HK-2 (cell line): Measurements from ENCODE around the gene NKX2-1.
"Not testable (repeated sequence)": the region's sequence is repeated elsewhere in the genome, so short reads cannot be mapped to it uniquely, and the experiment has no call there.

Experiments used
- DNase-seq: peaks from one replicate; pipeline ENCODE4 v3.0.0-alpha.2; 2018; ENCODE audit not compliant: unreplicated experiment

The NKX2-1 gene

DNA sequence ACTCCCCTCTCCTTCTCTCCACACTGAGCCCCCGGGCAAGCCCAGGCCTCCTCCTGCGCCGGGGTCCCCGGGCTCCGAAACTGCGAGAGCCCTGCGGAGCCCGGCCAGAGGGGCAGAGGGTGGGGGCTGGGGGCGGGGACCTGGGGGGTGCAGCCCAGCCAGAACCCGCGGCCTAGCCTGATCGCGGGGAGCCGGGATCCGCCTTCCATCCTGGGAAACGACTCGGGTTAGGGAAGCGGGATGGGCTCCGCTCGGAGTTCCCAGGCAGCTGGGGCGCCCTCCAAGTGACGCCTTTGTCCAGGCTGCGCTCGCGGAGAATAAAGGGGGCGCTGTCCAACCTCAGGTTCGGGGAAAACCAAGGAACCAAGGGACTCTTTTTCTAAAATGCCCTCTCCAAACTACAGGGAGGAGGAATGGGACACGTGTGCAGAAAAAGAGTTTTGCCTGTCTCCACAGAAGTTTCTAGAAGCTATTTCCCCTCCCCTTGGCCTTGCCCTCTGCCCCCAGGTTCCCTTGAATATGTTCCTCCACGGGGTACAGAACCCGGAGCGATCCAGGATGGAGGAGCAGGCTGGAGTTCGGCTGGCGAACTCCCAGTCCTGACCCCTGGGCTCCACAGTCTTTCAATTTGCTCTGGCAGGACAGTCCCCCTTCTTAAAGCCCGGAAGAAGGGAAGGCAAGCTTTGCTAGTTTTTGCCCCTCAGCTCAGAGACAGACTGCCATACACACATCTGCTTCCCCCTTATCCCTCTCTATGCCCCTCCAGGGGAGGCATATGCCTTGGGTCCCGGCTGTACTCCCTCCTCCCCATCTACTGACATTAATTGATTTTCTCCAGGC is 13.9 kb downstream of the NKX2-1 start:
- DNase-seq: no peak

DNA sequence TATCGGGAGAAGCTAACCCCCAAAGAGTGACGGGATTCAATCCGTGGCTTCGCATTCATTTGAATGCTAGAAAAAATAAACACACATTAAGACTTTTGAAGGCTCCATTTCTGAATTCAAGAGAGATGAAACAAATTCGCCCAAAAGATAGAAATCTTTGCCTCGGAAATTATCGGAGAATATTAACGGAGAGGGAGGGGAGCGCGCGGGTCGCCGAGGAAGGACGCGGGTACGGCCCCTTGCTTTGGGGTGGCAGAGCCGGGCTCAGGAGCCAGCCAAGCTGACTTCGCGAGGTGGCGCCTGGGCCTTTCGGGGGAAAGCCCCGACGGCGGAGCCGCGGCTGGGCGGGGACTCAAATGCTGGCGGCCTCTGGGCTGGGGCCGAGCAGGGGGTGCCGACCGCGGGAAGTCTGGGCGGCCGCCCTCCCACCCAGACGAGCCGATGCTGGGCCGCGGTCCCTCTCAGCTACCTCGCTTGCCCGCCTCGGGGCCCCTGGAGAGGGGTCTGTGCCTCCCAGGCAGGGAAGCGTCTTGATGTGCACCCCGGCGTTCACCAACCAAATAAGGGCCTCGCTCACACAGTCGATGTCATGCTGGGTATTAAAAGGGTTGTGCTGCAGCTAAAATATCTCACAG is 14.7 kb downstream of the NKX2-1 start:
- no peak for DNase-seq

DNA sequence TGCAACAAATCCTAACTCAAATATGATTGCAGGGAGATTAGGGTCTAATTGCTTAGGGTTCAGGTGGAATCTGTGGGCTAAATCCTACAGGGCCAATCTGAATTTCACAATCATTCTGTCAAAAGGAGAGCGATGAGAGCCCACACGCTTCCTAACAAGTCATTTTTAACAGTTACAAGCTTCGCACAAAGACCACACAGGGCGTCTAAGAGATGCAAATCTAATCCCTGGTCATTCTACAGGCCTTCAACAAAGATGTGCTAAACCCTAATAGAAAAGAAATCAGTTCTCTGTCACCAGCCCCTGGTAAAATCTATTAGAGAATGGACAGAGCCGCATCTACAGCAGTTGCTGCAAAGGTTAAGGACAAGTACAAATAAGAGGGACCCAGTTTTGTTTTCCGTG is 15.3 kb downstream of the NKX2-1 start:
- DNase-seq: no peak

DNA sequence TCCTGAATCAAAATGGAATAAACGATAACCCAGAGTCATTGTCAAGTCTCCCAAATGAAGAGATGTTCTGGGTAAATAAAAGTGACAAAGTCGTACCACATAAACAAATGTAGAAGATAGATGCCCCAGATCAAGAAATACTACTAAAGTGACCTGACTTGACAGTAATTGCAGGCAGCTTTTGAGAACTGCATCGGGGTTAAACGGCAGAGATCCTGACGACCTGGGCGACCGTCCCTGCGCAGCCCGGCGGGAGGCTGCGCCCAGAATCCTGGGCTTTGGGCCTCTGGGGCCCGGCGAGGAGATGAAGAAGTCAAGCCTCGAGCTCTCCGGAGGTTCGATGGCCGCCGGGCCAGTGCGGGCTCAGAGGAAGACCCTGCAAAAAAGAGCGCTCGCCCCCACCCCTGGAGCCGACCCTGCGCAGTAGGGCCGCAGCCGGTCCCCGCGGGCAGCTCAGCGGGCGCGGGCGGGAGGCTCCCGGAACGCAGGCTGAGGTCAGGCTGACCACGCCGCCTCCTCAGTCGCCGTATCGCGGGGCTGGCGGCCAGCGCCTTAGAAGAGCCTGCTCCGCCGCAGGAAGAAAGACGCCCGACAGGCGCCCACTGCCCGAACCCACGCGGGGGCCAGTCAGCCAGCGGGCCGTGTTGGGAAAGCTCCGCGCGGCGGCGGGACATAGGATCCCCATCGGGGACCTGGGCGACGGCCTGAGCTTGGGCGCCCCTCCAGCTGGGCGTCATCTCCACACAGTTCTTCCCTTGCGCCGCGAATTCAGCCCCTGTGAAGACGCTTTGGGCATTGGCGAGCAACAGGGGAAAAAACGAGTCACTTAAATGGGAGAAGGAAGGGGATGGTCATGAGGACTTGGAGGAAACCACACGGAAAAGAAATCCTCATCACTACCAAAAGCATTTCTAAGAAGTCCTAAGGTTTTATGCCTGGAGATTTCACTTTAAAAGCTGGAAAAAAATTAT is 16.0 kb downstream of the NKX2-1 start:
- DNase-seq: no peak

DNA sequence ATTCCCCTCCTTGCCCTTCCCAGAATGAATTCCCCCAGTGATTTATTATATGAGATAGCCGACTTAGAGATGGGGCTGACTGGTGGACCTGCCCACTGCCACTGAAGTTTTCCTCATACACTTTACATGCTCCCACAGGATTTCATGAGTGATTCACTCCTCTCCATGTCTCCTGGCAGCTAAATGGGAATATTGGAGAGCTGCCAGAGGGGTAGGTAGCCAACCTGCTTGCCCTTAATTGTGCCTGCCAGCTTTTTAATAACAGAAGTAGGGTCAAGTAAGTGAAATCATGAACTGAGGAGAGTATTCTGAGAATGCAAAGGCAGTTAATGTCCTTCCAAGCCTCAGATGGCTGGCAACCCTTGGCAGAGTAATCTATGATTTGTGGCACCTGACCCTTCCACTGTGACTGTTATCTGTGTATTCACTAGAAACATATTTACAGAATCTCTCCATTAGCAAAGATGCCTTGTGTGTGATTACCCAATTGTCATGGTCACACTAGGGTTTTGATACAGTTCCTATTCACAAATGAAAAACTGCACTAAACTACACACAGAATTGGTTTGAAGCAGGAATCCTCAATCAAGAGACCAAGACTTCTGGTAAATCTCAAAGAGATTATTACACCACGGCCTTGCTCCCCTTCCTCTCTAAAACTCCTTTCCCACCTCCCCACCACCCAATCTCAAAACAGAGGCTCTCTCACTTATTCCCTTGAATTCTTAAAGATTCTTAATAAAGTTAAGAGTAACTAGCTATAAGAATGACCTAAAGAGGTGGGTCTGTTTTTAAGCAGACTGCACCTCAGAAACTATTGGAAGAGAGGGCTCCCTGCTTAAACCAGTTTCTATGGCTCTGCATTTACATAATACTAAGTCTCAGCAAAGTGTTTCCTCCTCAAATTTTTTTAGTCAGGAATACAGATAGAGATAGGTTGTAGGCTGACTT is 17.2 kb downstream of the NKX2-1 start:
- no peak for DNase-seq

DNA sequence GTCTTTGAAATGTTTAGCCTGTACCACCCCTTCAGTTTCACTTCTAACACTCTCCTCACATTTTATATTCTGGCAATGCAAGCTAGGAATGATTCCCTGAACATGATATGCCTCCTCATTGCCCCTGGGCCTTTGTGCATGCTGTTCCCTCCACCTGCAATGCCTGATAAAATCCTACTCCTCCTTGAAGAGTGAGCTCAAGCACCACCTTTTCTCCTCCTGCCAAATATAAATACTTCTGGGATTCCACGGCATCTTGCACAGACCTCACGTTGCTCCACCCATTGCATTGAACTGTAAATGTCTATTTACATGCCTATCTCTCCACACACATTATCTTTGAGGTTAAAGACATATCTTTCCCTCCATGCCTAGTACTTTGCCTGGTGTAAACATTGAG is 21.1 kb downstream of the NKX2-1 start:
- DNase-seq: no peak

DNA sequence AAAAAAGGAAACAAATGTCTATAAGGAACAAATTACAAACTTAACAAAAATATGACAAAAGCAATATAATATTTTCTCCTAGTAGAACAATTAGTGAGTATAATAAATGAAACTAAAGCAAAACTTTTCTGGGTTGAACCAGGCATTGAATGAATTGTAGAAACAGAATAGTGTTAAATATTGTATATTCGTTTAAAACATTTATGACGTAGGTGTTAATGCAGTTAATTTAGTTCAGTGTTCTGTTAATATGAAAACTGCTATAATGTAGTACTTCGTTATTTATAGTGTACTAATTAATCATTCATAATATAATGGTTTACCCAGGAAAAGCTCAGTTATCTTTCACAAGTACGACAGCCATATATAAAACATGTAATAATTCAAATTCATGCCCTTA is 23.7 kb downstream of the NKX2-1 start:
- DNase-seq: no peak

DNA sequence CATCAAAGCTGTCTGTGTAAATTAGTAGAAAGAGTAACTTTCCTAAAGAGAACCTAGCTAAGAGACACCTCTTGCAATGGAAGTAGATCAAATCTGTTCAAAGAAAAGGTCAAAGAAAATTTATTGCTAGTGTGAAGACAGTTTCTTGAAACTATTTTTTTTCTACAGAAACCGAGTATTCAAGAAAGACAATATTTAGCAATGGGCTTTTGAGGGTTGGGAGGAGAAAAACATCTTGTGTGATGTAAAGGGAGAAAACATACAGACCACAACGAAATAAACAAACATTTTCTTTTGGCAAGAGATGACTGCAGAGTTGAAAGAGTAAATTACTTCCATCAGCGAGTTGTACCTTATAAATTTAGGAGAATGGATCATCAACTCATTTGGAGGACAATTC is 24.4 kb downstream of the NKX2-1 start:
- DNase-seq: no peak

DNA sequence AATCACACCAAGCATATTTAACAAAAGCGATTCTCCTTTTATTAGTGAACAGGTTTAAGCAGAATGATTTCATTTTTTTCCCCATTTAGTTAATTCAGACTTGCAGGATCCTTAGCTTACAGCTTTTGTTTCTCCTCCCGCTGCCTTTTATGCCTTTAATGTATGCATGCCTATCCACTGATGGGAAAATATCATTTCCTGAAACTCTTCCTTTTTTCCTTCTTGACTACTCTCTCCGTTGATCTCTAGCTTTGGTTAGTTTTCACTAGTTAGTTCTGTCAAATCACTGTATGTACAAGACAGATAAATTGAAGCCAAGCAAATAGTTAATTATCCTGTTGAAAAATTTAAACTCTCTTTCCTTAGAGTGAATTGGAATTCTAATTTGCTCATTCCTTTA is 26.3 kb downstream of the NKX2-1 start:
- DNase-seq: no peak

DNA sequence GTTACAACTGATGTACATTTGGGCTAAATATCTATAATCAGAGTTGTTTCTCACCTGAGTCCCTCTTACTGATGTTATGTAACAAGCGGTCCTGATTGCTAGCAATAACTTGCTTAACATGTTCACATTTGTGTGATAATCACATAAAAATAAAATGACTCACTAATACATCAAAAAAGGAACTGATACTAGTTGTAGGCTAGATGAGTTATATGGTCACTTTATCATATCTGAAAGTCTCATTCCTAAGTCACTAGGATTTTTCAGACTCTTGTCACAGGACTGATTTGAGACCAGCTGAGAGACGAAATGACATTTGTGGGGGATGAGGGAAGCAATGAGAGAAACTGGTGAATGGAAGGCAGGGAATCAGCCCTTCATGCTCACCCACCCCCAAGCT is 34.3 kb downstream of the NKX2-1 start:
- DNase-seq: no peak

DNA sequence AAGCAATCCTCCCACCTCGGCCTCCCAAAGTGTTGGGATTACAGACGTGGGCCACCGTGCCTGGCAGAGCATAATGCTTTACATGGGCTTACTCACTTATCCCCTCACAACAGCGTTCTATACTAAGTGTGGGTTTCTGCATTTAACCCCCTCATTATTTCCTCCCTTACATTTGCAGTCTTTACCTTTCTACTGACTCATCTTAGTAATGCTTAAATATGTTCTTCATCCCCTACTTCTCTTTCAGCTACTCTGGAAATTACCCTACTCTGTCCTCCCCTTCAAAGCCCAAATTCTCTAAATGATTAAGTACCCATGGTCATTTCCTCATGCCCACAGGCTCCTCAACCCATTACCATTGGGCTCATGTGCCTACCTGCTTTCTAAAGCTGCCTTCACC is 40.7 kb downstream of the NKX2-1 start:
- no peak for DNase-seq

DNA sequence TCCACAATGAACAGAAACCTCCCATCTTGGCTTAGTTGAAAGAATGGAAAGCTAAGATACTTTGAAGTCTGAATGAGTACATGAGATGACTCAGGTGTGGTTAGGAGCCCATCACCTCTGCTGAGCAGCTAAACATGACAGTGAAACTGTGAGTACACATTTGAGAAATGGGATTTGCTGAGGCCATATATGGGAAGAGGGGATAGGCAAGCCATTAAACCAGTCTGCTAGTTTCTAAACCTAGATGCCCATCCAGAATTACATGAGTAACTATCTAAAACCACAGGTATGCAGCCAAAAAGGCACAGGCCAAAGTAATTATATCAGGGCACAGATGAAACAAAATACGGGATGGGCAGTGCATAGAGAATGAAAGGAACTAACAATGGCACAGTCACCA is 41.2 kb downstream of the NKX2-1 start:
- no peak for DNase-seq

DNA sequence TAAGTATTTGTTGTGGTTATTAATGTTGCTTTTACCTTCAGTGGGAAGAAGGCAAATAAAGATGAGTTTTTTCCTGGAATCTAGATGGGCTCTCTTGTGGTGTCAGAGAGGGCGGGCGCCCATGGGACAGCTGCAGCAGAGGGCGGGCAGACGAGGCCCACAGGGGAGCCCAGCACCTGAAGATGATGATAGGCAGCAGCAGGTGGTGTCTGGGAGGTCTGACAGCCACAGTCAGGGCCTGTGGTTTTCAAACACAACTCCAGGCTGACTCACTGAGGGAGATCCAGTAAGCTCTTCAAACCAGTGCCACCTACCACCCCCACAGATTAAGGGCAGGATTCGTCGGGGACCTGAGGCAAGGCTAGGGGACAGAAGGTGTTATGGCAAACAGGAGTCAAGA is 42.8 kb downstream of the NKX2-1 start:
- no peak for DNase-seq

DNA sequence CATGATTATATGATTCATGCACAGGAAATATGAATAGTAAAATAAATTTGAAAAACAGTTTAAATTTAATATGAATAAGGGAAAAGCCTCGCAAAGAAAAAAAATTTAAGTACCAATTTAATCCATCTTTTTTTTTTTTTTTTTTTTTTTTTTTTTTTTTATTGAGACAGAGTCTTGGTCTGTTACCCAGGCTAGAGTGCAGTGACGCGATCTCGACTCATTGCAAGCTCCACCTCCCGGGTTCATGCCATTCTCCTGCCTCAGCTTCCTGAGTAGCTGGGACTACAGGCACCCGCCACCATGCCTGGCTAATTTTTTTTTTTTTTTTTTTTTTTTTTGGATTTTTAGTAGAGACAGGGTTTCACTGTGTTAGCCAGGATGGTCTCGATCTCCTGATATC is 44.0 kb downstream of the NKX2-1 start:
- not testable (repeated sequence) for DNase-seq

DNA sequence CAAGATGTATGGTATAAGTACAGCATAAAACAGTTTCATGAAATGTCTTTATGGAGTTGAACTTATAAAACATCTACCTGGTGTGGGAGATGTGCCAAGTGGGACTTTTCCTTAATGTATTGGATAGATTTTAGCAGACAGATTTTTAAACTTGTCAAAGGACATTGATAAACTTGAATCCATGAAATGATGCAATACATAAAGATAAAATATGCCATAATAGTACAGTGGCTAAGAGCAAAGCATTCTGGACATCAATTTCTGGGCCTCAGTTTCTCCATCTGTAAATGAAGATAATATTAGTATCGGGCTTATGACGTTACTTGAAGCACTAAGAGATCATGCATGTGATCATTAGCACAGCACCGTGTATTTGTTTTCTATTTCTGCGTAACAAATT is 45.4 kb downstream of the NKX2-1 start:
- DNase-seq: no peak

DNA sequence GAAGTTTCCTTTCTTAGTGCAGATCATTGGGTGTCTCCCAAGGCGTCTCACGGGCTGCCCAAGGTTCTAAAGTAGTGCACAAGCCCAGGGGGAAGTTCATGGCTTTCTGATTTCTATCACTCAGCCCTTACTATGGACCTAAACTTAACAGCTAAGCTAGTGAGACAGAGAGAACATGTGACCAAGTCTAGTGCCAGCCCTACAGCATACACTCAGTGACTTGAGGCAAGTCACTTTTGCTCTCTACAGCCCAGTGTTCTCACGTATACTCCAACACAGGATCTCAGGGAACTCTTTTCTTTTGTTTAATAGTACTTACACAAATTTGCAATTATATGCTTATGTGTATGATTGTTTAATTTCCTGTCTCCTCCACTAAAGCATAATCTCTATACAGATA is 48.6 kb downstream of the NKX2-1 start:
- DNase-seq: no peak

DNA sequence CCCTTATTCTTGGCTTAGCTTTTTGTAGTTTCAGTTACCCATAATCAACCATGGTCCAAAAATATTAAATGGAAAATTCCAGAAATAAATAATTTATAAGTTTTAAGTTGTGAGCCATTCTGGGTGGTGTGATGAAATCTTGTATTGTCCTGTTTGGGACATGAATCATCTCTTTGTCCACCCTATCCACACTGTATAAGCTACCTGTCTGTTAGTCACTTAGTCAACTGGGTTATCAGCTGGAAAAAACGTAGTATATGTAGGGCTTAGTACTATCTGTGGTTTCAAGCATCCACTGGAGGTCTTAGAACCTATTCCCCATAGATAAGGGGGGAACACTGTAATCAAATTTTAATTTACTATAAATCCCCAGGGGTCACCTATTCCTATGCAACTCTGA is 52.7 kb downstream of the NKX2-1 start:
- DNase-seq: no peak
